B cell (primary cell): Measurements from ENCODE around the gene MIP. TPM values are rescaled to one million over a fixed set of nuclear protein-coding genes. Genes with fewer than 3 reads are reported as not detected.

Source experiments
- ATAC-seq: fragments of 200-7000 bp; cut with Tn5 transposase; one replicate; pipeline ENCODE4 v1.10.0; 2021; ENCODE audit warnings: low read depth, mild to moderate bottlenecking, moderate number of reproducible peaks, moderate library complexity
- CTCF ChIA-PET: fragments of 350-600 bp; sonication (Branson Sonifier 250); formaldehyde crosslinking; loops from one replicate; lab custom pipeline; 2021; ENCODE audit warnings: antibody characterized with exemption, inconsistent platforms; lab: Charles Lee
- POLR2A ChIA-PET: fragments of 350-600 bp; sonication (Branson Sonifier 250); formaldehyde crosslinking; loops from one replicate; lab custom pipeline; 2021; ENCODE audit warnings: antibody characterized with exemption; lab: Charles Lee
- DNase-seq: peaks from one replicate; pipeline ENCODE4 v3.0.0; 2013
- H2AFZ ChIP-seq: 2 replicates; pipeline ENCODE4 v1.6.1; 2012; ENCODE audit warnings: mild to moderate bottlenecking, low read depth, low read length; ENCODE audit not compliant: insufficient read depth, poor library complexity, severe bottlenecking
- H3K27ac ChIP-seq, 2 donors: 1 replicate in 1 of 2; 2 replicates in 1 of 2; pipeline ENCODE4 v1.5.1; 2012 to 2013; ENCODE audit warnings: low read length in 2 of 2, mild to moderate bottlenecking in 2 of 2, moderate library complexity in 1 of 2
- H3K27me3 ChIP-seq, 4 experiments: fragments of 200-600 bp in 1 of 4; sonication (generic) in 1 of 4; replicated peaks in 1 of 4; 1 replicate in 2 of 4; 2 replicates in 2 of 4; pipeline versions ENCODE4 v1.6.1 to v1.7.0; 2013 to 2016; ENCODE audit warnings: low read length in 3 of 4, mild to moderate bottlenecking in 2 of 4, mixed read lengths in 1 of 4, moderate library complexity in 1 of 4; ENCODE audit not compliant: insufficient read depth in 4 of 4, control insufficient read depth in 3 of 4; ENCODE audit errors: control extremely low read depth in 1 of 4
- H3K36me3 ChIP-seq, 2 experiments: replicated peaks in 1 of 2; 1 replicate in 1 of 2; 2 replicates in 1 of 2; pipeline versions ENCODE4 v1.6.1 to v1.7.1; 2013; ENCODE audit warnings: low read length in 1 of 2; ENCODE audit not compliant: insufficient read depth in 2 of 2, control insufficient read depth in 1 of 2; ENCODE audit errors: control extremely low read depth in 1 of 2, extremely low read depth in 1 of 2
- H3K4me1 ChIP-seq, 2 donors: fragments of 200-600 bp in 1 of 2; sonication (generic) in 1 of 2; 1 replicate in 1 of 2; 2 replicates in 1 of 2; pipeline versions ENCODE4 v1.5.1 to v1.6.1; 2013 to 2017; ENCODE audit warnings: low read length in 2 of 2; ENCODE audit not compliant: control insufficient read depth in 2 of 2, insufficient read depth in 2 of 2
- H3K4me2 ChIP-seq: replicated peaks from 2 replicates; pipeline ENCODE3; 2012; ENCODE audit warnings: mild to moderate bottlenecking, low read depth, low read length; ENCODE audit not compliant: poor library complexity, severe bottlenecking
- H3K4me3 ChIP-seq, 5 experiments: fragments of 200-600 bp in 1 of 5; sonication (generic) in 1 of 5; 1 replicate in 3 of 5; 2 replicates in 2 of 5; pipeline versions ENCODE4 v1.5.1 to v1.7.0; 2011 to 2016; ENCODE audit warnings: low read length in 4 of 5, mild to moderate bottlenecking in 4 of 5, low read depth in 2 of 5, control low read depth in 1 of 5, moderate library complexity in 1 of 5; ENCODE audit not compliant: insufficient read depth in 1 of 5; ENCODE audit errors: control extremely low read depth in 1 of 5, extremely low read depth in 1 of 5
- H3K79me2 ChIP-seq: fragments of 200-600 bp; sonication (generic); one replicate; pipeline ENCODE4 v1.6.0; 2016; ENCODE audit warnings: low read length; ENCODE audit not compliant: control insufficient read depth, insufficient read depth
- H3K9ac ChIP-seq: fragments of 200-600 bp; sonication (generic); 2 replicates; pipeline ENCODE4 v1.6.1; 2017; ENCODE audit warnings: mild to moderate bottlenecking, low read length, moderate library complexity
- H3K9me3 ChIP-seq, 3 donors: one replicate each; pipeline versions ENCODE4 v1.6.1 to v1.7.1; 2013; ENCODE audit warnings: low read length in 2 of 3; ENCODE audit not compliant: control insufficient read depth in 2 of 3, insufficient read depth in 1 of 3; ENCODE audit errors: control extremely low read depth in 1 of 3
- H4K20me1 ChIP-seq: 2 replicates; pipeline ENCODE4 v1.6.0; 2012; ENCODE audit warnings: mild to moderate bottlenecking, low read length; ENCODE audit not compliant: insufficient read depth, control insufficient read depth, poor library complexity, severe bottlenecking
- H3K27ac Mint-ChIP-seq: one replicate; pipeline ENCODE4 v1.8.0; 2021; ENCODE audit warnings: mixed read lengths
- H3K27me3 Mint-ChIP-seq: one replicate; pipeline ENCODE4 v1.8.0; 2021; ENCODE audit warnings: mixed read lengths
- H3K4me1 Mint-ChIP-seq: one replicate; pipeline ENCODE4 v1.8.0; 2021; ENCODE audit warnings: mixed read lengths
- H3K4me3 Mint-ChIP-seq: one replicate; pipeline ENCODE4 v1.8.0; 2021; ENCODE audit warnings: mixed read lengths
- H3K9me3 Mint-ChIP-seq: one replicate; pipeline ENCODE4 v1.8.0; 2022; ENCODE audit warnings: mixed read lengths; ENCODE audit not compliant: insufficient read depth
- CTCF ChIP-seq: fragments of 200-600 bp; IDR thresholded peaks from one replicate; pipeline ENCODE4 v1.8.0; 2022; ENCODE audit warnings: antibody characterized with exemption, mild to moderate bottlenecking
- EZH2 ChIP-seq: IDR thresholded peaks from 2 replicates; pipeline ENCODE4 v1.6.1; 2012; ENCODE audit warnings: borderline replicate concordance, low read depth, mild to moderate bottlenecking, moderate library complexity, low read length; ENCODE audit not compliant: insufficient read depth, poor library complexity, severe bottlenecking
- WGBS: methylation state at CpG from one replicate; pipeline ENCODE4 v1.1.5; 2013; ENCODE audit warnings: missing lambda C conversion rate; ENCODE audit not compliant: insufficient coverage; 5-methylcytosine and 5-hydroxymethylcytosine counted together
- intact Hi-C: fragments of 100-400 bp; cut with micrococcal nuclease; formaldehyde crosslinking; loops from one replicate; pipeline ENCODE4 v1.10.0; 2022
- polyA plus RNA-seq: library from polyadenylated mRNA; depleted of rRNA; stranded (reverse); fragments of >200 nt; gene quantifications from 2 replicates; pipeline ENCODE4 v1.2.3, GENCODE V29; 2012
- total RNA-seq, 2 donors: library from RNA; stranded (reverse); fragments of 120-200 nt in 1 of 2; gene quantifications; 1 replicate in 1 of 2; 2 replicates in 1 of 2; pipeline versions ENCODE4 v1.2.3 to v1.2.4, GENCODE V29; 2013 to 2022

Gene MIP
- total and polyA plus RNA-seq, 2 donors (not counting 1 experiment from before 2014, with no cell fraction given) = not detected

- intact Hi-C loops = loop anchor here (5.0 kb wide), 1 partner anchor 85 kb away; no protein-coding TSS in a partner anchor
- TF ChIP-seq EZH2 (no peak), CTCF (no peak)
- ChIA-PET CTCF (interaction anchor here (0.8 to 4.3 kb wide), 12 partner anchors 14 to 343 kb away, joined by 3 to 59 read pairs (median 10); partner anchors contain the start of genes CNPY2, COQ10A, SMARCC2 and STAT2), POLR2A (interaction anchor here (0.9 to 1.4 kb wide), 2 partner anchors 10 to 147 kb away, joined by 3 to 4 read pairs; partner anchors contain the start of gene CNPY2)
- Histone ChIP-seq H3K79me2 (no peaks in the 10 kb centered on the region), H3K4me2 (no peak overlapping the region), H3K4me3 (no peak overlapping the region), H3K9ac (no peak overlapping the region), H3K27ac (no peak overlapping the region), H3K9me3 (no peaks in the 10 kb centered on the region), H3K36me3 (no peaks in the 10 kb centered on the region), H3K4me1 (peaks cover 13 to 26% of the 10 kb centered on the region in 2 donors), H3K27me3 (no peaks in the 10 kb centered on the region), H2AFZ (peak overlapping the region; percentile 2), H4K20me1 (no peaks in the 10 kb centered on the region)
- Mint-ChIP-seq H3K9me3 (no peaks in the 10 kb centered on the region), H3K27me3 (no peaks in the 10 kb centered on the region), H3K27ac (no peak overlapping the region), H3K4me1 (peaks cover 27% of the 10 kb centered on the region), H3K4me3 (no peak overlapping the region)
- ATAC-seq (no peak), DNase-seq (no peak)
These were observed 8.1 kb upstream of the MIP start for GRCh38 chr12:56462565-56462964.

- ChIA-PET CTCF (interaction anchor here (0.7 to 4.3 kb wide), 18 partner anchors 11 to 722 kb away, joined by 3 to 32 read pairs (median 4); partner anchors contain the start of genes ANKRD52, CNPY2, COQ10A and PAN2), POLR2A (interaction anchor here (1.4 to 2.4 kb wide), 3 partner anchors 13 to 146 kb away, joined by 4 to 22 read pairs (median 6); partner anchors contain the start of genes CNPY2 and STAT2)
- no peak for TF ChIP-seq CTCF
- no peak for TF ChIP-seq EZH2
- no peak overlapping the region for H3K9ac ChIP-seq
- peaks cover 23% of the 10 kb centered on the region for H3K4me1 Mint-ChIP-seq
- H4K20me1 ChIP-seq = no peaks in the 10 kb centered on the region
- H3K27me3 Mint-ChIP-seq = no peaks in the 10 kb centered on the region
- no peaks in the 10 kb centered on the region for H3K9me3 Mint-ChIP-seq
- no peak overlapping the region for H3K4me3 Mint-ChIP-seq
- no peaks in the 10 kb centered on the region for H3K79me2 ChIP-seq
- no peak overlapping the region for H3K4me2 ChIP-seq
- DNase-seq (no peak), ATAC-seq (no peak)
- peak overlapping the region; percentile 40 to 70 for H3K27ac ChIP-seq
- H3K27me3 ChIP-seq = no peaks in the 10 kb centered on the region
- H3K4me3 ChIP-seq = no peak overlapping the region
- intact Hi-C loops = loop anchor here (5.0 kb wide), 1 partner anchor 84 kb away; no protein-coding TSS in a partner anchor
- peaks cover 13 to 24% of the 10 kb centered on the region in 2 donors for H3K4me1 ChIP-seq
- no peak overlapping the region for H2AFZ ChIP-seq
- H3K27ac Mint-ChIP-seq = peak overlapping the region; percentile 91
- no peaks in the 10 kb centered on the region for H3K36me3 ChIP-seq
- 80% methylated on average over 2 of the region's 11 CpGs for WGBS
- H3K9me3 ChIP-seq = no peaks in the 10 kb centered on the region
These were observed 7.0 kb upstream of the MIP start for GRCh38 chr12:56461235-56462159.
